HFFc6 (cell line): ENCODE data around the gene RSAD1. TPM values are rescaled to one million over a fixed set of nuclear protein-coding genes. Genes with fewer than 3 reads are reported as not detected.
A peak's percentile ranks its signal among the peaks of the same experiment; 100 is the strongest.

ENCODE experiments used
- DNase-seq: peaks from one replicate; pipeline ENCODE4 v3.0.0-alpha.2; 2018
- H3K27ac Mint-ChIP-seq: 2 replicates; pipeline ENCODE4 v1.8.0; 2020; ENCODE audit warnings: mild to moderate bottlenecking, mixed read lengths
- H3K27me3 Mint-ChIP-seq: 2 replicates; pipeline ENCODE4 v1.8.0; 2021; ENCODE audit warnings: mild to moderate bottlenecking, moderate library complexity, mixed read lengths; ENCODE audit not compliant: insufficient read depth
- H3K36me3 Mint-ChIP-seq: 2 replicates; pipeline ENCODE4 v1.8.0; 2021; ENCODE audit warnings: low read depth, mixed read lengths
- H3K4me1 Mint-ChIP-seq: 2 replicates; pipeline ENCODE4 v1.8.0; 2020; ENCODE audit warnings: low read depth, mixed read lengths
- H3K4me3 Mint-ChIP-seq: 2 replicates; pipeline ENCODE4 v1.8.0; 2020; ENCODE audit warnings: mild to moderate bottlenecking, moderate library complexity, mixed read lengths
- H3K9me3 Mint-ChIP-seq: 2 replicates; pipeline ENCODE4 v1.8.0; 2020; ENCODE audit warnings: mild to moderate bottlenecking, mixed read lengths
- CTCF ChIP-seq: fragments of 200-600 bp; sonication (generic); IDR thresholded peaks from 2 replicates; pipeline ENCODE4 v1.5.0; 2021; ENCODE audit warnings: antibody characterized with exemption, mild to moderate bottlenecking
- total RNA-seq, 6 experiments: library from RNA; stranded (reverse); fragmentation: NEBNext Ultra II Directional; extraction: Animal tissue kit (Norgen Biotek cat#: 25700); gene quantifications; 2 replicates in 1 of 6; 3 replicates in 5 of 6; pipeline ENCODE4 v1.2.3, GENCODE V29; 2021

Gene RSAD1
- total RNA-seq, 6 experiments from 2014 or later: 14.9 to 20.4 (median 17.5) TPM

GRCh38 chr17:50453901-50454300, 24.8 kb upstream of the RSAD1 start:
- no peak for TF ChIP-seq CTCF
- H3K4me3 Mint-ChIP-seq: no peak overlapping the region
- no peaks in the 10 kb centered on the region for H3K9me3 Mint-ChIP-seq
- DNase-seq: no peak
- no peaks in the 10 kb centered on the region; the same call in 1 of the 2 replicates for H3K36me3 Mint-ChIP-seq
- H3K4me1 Mint-ChIP-seq: peaks cover 19% of the 10 kb centered on the region
- no peak overlapping the region for H3K27ac Mint-ChIP-seq
- no peaks in the 10 kb centered on the region; the same call in 1 of the 2 replicates for H3K27me3 Mint-ChIP-seq

- no peak for TF ChIP-seq CTCF
- no peak overlapping the region for H3K4me3 Mint-ChIP-seq
- DNase-seq: no peak
- no peak overlapping the region for H3K27ac Mint-ChIP-seq
- H3K36me3 Mint-ChIP-seq: no peaks in the 10 kb centered on the region; the same call in 1 of the 2 replicates
- peaks cover 18% of the 10 kb centered on the region for H3K4me1 Mint-ChIP-seq
- H3K9me3 Mint-ChIP-seq: no peaks in the 10 kb centered on the region
- no peaks in the 10 kb centered on the region; the same call in 1 of the 2 replicates for H3K27me3 Mint-ChIP-seq
Observed at GRCh38 chr17:50457621-50458020, 21.0 kb upstream of the RSAD1 start.

- no peak for TF ChIP-seq CTCF
- Mint-ChIP-seq H3K36me3 (no peaks in the 10 kb centered on the region; the same call in 1 of the 2 replicates), H3K9me3 (no peaks in the 10 kb centered on the region), H3K4me1 (peaks cover 15% of the 10 kb centered on the region), H3K4me3 (no peak overlapping the region), H3K27me3 (no peaks in the 10 kb centered on the region; the same call in 1 of the 2 replicates), H3K27ac (no peak overlapping the region)
- DNase-seq: no peak
Observed at GRCh38 chr17:50458270-50458669, 20.4 kb upstream of the RSAD1 start.

GRCh38 chr17:50458701-50459676, 19.7 kb upstream of the RSAD1 start:
- Mint-ChIP-seq H3K4me3 (no peak overlapping the region), H3K9me3 (no peaks in the 10 kb centered on the region), H3K36me3 (no peaks in the 10 kb centered on the region; the same call in 1 of the 2 replicates), H3K27me3 (no peaks in the 10 kb centered on the region; the same call in 1 of the 2 replicates), H3K27ac (no peak overlapping the region), H3K4me1 (peaks cover 15% of the 10 kb centered on the region)
- no peak for TF ChIP-seq CTCF
- peak; percentile 10 for DNase-seq

GRCh38 chr17:50459756-50460155, 18.9 kb upstream of the RSAD1 start:
- Mint-ChIP-seq H3K27me3 (peaks cover 6% of the 10 kb centered on the region), H3K9me3 (no peaks in the 10 kb centered on the region), H3K4me1 (peaks cover 15% of the 10 kb centered on the region), H3K4me3 (no peak overlapping the region), H3K27ac (no peak overlapping the region), H3K36me3 (no peaks in the 10 kb centered on the region; the same call in 1 of the 2 replicates)
- no peak for DNase-seq
- no peak for TF ChIP-seq CTCF
